Measurements from ENCODE around the gene BCAR3. TPM values are rescaled to one million over a fixed set of nuclear protein-coding genes. Genes with fewer than 3 reads are reported as not detected.

The BCAR3 gene
- total RNA-seq, 1 experiment from 2014 or later: 15.6 TPM

- TF ChIP-seq CTCF (IDR thresholded peaks at IDR 0.05; ENCODE audit: unreplicated experiment): no peak
- H3K27ac Mint-ChIP-seq (ENCODE audit: unreplicated experiment): no peak overlapping the region
- no peak overlapping the region for H3K4me3 Mint-ChIP-seq (ENCODE audit: low read depth, unreplicated experiment)
- no peak for DNase-seq
- BruUV-seq (replicated peaks): no TSS peak
- CTCF ChIA-PET: no interaction called here
- H3K27me3 Mint-ChIP-seq (ENCODE audit: unreplicated experiment): no peaks in the 10 kb centered on the region
- H3K36me3 Mint-ChIP-seq (ENCODE audit: insufficient read depth, unreplicated experiment): no peaks in the 10 kb centered on the region
- no peaks in the 10 kb centered on the region for H3K9me3 Mint-ChIP-seq (ENCODE audit: low read depth, unreplicated experiment)
- peaks cover 12% of the 10 kb centered on the region for H3K4me1 Mint-ChIP-seq (ENCODE audit: low read depth, unreplicated experiment)
- intact Hi-C loops (cut with micrococcal nuclease; ENCODE audit: unreplicated experiment): no loop called here
Observed at GRCh38 chr1:93640656-93641440, 40.8 kb downstream of the BCAR3 start.

- intact Hi-C loops (cut with micrococcal nuclease; ENCODE audit: unreplicated experiment): no loop called here
- Mint-ChIP-seq H3K4me3 (ENCODE audit: low read depth, unreplicated experiment) (no peak overlapping the region), H3K9me3 (ENCODE audit: low read depth, unreplicated experiment) (no peaks in the 10 kb centered on the region), H3K27ac (ENCODE audit: unreplicated experiment) (peak overlapping the region; percentile 63), H3K27me3 (ENCODE audit: unreplicated experiment) (no peaks in the 10 kb centered on the region), H3K4me1 (ENCODE audit: low read depth, unreplicated experiment) (peaks cover 12% of the 10 kb centered on the region), H3K36me3 (ENCODE audit: insufficient read depth, unreplicated experiment) (no peaks in the 10 kb centered on the region)
- no peak for TF ChIP-seq CTCF (IDR thresholded peaks at IDR 0.05; ENCODE audit: unreplicated experiment)
- BruUV-seq (replicated peaks): no TSS peak
- CTCF ChIA-PET: interaction anchor here (0.8 to 2.2 kb wide), 4 partner anchors 10 to 175 kb away, joined by 3 to 9 read pairs (median 4); no protein-coding TSS in a partner anchor
- no peak for DNase-seq
Observed at GRCh38 chr1:93638981-93639380, 42.7 kb downstream of the BCAR3 start.

- Mint-ChIP-seq H3K27me3 (ENCODE audit: unreplicated experiment) (no peaks in the 10 kb centered on the region), H3K4me3 (ENCODE audit: low read depth, unreplicated experiment) (no peak overlapping the region), H3K36me3 (ENCODE audit: insufficient read depth, unreplicated experiment) (no peaks in the 10 kb centered on the region), H3K4me1 (ENCODE audit: low read depth, unreplicated experiment) (peaks cover 12% of the 10 kb centered on the region), H3K9me3 (ENCODE audit: low read depth, unreplicated experiment) (no peaks in the 10 kb centered on the region), H3K27ac (ENCODE audit: unreplicated experiment) (peak overlapping the region; percentile 63)
- BruUV-seq (replicated peaks): no TSS peak
- DNase-seq: no peak
- TF ChIP-seq CTCF (IDR thresholded peaks at IDR 0.05; ENCODE audit: unreplicated experiment): no peak
- CTCF ChIA-PET: interaction anchor here (0.8 to 2.2 kb wide), 5 partner anchors 9 to 206 kb away, joined by 3 to 9 read pairs (median 4); no protein-coding TSS in a partner anchor
- intact Hi-C loops (cut with micrococcal nuclease; ENCODE audit: unreplicated experiment): no loop called here
Observed at GRCh38 chr1:93638307-93638847, 43.3 kb downstream of the BCAR3 start.

GRCh38 chr1:93636712-93637111 lies 44.9 kb downstream of the BCAR3 start:
- no peak for DNase-seq
- Mint-ChIP-seq H3K4me3 (ENCODE audit: low read depth, unreplicated experiment) (no peak overlapping the region), H3K27ac (ENCODE audit: unreplicated experiment) (peak overlapping the region; percentile 66), H3K27me3 (ENCODE audit: unreplicated experiment) (no peaks in the 10 kb centered on the region), H3K4me1 (ENCODE audit: low read depth, unreplicated experiment) (peaks cover 12% of the 10 kb centered on the region), H3K9me3 (ENCODE audit: low read depth, unreplicated experiment) (no peaks in the 10 kb centered on the region), H3K36me3 (ENCODE audit: insufficient read depth, unreplicated experiment) (no peaks in the 10 kb centered on the region)
- no peak for TF ChIP-seq CTCF (IDR thresholded peaks at IDR 0.05; ENCODE audit: unreplicated experiment)
- no TSS peak for BruUV-seq (replicated peaks)
- CTCF ChIA-PET: interaction anchor here (0.6 to 0.9 kb wide), 2 partner anchors 132 to 177 kb away, joined by 3 read pairs; no protein-coding TSS in a partner anchor
- intact Hi-C loops (cut with micrococcal nuclease; ENCODE audit: unreplicated experiment): no loop called here
